GM21423 (cell line): Measurements from ENCODE around the gene TPP2.

ENCODE experiments used
- ATAC-seq: cut with Tn5 transposase; IDR thresholded peaks from one replicate; pipeline ENCODE4 v1.9.1; 2021; ENCODE audit warnings: mild to moderate bottlenecking, moderate library complexity; ENCODE audit not compliant: unreplicated experiment

The TPP2 gene

GRCh38 chr13:102690883-102691282, 94.1 kb downstream of the TPP2 start:
- ATAC-seq: no peak

DNA sequence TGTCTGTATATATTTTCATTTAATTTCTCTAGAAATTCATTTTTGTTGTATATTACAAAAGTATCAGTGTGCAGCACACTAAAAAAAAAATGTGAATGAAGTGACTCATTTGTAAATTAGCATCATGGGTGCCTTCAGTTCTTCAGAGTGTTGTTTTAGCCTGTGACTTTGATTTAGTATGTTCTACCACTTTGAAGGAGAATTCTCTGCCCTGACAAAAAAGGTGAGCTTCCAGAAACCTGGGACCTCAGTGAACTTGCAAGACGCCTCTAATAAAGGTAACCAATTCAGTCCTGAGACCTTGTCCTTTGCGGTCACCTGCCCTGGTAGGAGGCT, 95.7 kb downstream of the TPP2 start:
- ATAC-seq: no peak

GRCh38 chr13:102693250-102693649, 96.5 kb downstream of the TPP2 start:
- ATAC-seq: no peak

DNA sequence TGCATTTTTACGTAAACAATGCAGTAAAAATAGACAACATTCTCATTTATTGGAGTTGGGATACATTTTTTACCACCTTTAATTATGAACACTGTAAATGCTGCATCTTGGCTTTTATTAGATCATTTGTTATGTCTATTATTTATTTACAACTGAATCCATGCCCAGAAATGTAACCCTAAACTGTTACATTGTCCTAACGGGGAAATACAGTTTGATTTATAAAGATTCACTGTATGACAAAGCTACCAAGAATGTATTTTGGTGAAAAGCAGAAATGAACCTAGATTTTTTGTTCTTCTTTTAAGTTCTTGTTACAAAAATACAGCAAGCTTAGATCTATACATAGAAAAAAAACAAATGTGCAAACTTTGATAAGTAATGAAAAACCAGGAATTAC, 97.0 kb downstream of the TPP2 start:
- ATAC-seq: no peak

- no peak for ATAC-seq
Measured at GRCh38 chr13:102694937-102695336, 98.2 kb downstream of the TPP2 start, which contains the start of gene METTL21C. Gene METTL21C (minus strand): TSS chr13:102695044. CDS start chr13:102694498, 546 bp downstream.

GRCh38 chr13:102696465-102696864, 99.7 kb downstream of the TPP2 start:
- ATAC-seq: no peak

DNA sequence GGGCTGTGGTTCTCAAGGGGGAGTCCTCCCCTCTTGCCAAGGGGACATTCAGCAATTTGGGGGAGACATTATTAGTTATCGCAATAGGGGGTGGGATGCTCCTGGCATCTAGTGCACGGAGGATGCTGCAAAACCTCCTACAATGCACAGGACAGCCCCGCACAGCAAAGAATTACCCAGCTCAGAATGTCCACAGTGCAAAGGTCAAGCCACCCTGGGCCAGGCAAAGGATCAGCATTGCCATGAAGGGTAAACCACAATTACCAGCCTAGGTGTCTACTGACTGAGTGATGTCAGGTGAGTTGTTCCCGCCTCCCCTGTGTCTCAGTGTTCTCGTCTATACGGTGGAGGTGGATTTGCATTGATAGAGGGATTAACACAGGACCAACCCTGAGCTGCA, 100.5 kb downstream of the TPP2 start:
- no peak for ATAC-seq

GRCh38 chr13:102697929-102698648, 101.3 kb downstream of the TPP2 start:
- ATAC-seq: no peak

GRCh38 chr13:102698649-102698980, 101.8 kb downstream of the TPP2 start:
- ATAC-seq: no peak

GRCh38 chr13:102699504-102699903, 102.7 kb downstream of the TPP2 start:
- ATAC-seq: no peak

- no peak for ATAC-seq
Measured at GRCh38 chr13:102700088-102701031, 103.6 kb downstream of the TPP2 start.

DNA sequence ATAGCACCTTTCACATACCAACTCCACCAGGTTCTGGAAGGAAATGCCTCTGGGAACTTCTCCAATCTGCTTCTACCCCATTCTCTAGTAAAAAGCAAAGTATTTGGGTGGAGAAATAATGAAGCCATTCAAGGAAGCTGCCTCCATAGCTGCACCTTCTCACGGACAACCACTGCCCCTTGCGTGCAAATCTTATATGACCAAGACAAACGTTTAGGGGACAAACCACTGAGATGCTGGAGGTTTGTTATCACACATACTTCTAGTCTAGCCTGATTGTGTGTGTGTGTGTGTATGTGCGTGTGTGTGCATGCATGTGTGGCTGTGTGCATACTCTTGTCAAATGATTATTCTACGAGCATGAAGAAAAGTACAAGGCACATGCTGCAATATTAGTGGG, 104.5 kb downstream of the TPP2 start:
- ATAC-seq: no peak

DNA sequence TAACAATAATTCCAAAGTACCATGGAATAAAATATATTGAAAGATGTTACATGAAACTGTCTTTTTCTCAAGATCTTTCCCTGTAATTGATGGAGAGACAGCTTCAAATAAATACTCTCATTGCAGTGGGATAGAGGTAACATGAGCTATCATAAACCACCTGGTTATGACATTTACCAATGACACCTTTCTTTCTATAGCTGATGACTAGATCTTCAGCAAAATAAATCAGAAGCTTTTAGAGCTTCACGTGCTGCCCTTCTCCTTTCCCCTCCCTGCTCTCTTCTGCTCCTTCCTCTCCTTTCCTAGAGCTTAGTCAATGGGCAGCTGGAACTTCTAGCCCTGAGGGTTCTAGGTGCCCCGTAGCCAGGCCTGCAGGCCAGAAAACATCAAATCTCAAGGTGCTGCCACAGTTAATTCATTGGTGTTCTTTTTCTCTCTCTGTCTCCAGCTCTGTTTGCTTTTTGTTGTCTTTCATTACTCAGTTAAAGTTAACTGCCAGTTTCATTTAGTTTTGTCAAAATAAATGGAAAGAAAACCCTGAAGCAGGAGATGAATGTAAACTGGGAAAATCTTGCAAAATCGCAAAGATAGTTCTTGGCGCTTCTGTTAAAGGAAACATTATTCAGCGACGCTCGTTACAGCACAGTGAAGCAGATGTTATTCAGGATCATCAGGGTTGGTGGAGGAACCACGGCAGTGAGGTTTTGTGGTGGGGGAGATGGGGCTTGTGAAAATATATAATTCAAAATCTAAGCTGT, 106.4 kb downstream of the TPP2 start:
- ATAC-seq: no peak

- no peak for ATAC-seq
Measured at GRCh38 chr13:102703726-102704035, 106.9 kb downstream of the TPP2 start.

GRCh38 chr13:102704238-102705058, 107.7 kb downstream of the TPP2 start:
- no peak for ATAC-seq

DNA sequence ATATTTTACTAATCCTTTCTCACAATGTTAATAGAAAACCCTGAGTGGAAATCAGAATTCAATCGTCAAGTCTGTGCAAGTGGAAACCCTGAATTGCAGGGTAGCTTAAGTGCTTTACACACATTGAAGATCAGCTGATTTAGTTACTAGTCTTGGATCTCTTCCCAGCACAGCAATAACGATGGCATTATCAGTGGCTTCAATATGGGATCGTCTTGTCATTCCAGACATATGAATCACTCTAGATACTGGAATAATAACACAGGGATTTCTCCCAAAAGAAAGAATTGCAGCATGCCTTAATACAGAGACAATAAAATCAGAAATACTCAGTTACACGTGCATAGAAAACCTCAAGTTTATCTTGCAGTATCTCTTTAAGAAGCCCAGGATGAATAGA, 110.7 kb downstream of the TPP2 start:
- no peak for ATAC-seq

- ATAC-seq: no peak
Measured at GRCh38 chr13:102708211-102708610, 111.4 kb downstream of the TPP2 start.

- no peak for ATAC-seq
Measured at GRCh38 chr13:102708991-102709390, 112.2 kb downstream of the TPP2 start.

GRCh38 chr13:102709536-102709935, 112.8 kb downstream of the TPP2 start:
- ATAC-seq: no peak

GRCh38 chr13:102710261-102710679, 113.5 kb downstream of the TPP2 start:
- no peak for ATAC-seq

DNA sequence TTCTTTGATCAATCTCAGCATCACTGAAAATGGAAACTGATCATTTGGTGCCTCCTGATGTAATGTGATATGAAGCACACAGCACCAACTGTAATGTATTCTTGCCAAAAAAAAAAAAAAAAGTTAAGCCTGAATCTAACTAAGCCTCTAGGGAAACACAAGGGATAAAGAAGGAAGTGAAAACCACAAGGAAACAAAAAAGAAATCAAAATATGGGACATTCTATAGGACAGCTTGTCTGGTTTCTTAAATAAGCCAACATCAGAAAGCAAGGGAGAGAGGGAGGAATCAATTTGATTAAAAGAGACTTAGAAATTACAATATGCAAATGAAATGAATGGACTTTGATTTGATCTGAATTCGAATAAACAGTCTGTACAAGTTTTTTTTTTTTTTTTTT, 118.7 kb downstream of the TPP2 start:
- no peak for ATAC-seq
